22Rv1 (cell line): ENCODE data around the gene OTOF.

ENCODE experiments used
- CTCF ChIP-seq: fragments of 450-650 bp; IDR thresholded peaks from 2 replicates; pipeline ENCODE4 v1.5.1; 2017; ENCODE audit warnings: mild to moderate bottlenecking
- ZFX ChIP-seq: fragments of 450-650 bp; IDR thresholded peaks from 2 replicates; pipeline ENCODE4 v1.6.1; 2017; ENCODE audit warnings: antibody characterized with exemption, borderline replicate concordance

- TF ChIP-seq CTCF (no peak), ZFX (no peak)
Observed at GRCh38 chr2:26471289-26471688, 6.6 kb downstream of the OTOF start.
